Keratinocyte (primary cell): ENCODE measurements around the gene TMEM200A. TPM values are rescaled to one million over a fixed set of nuclear protein-coding genes. Genes with fewer than 3 reads are reported as not detected.
A peak's percentile ranks its signal among the peaks of the same experiment; 100 is the strongest.

Experiments
- DNase-seq: peaks from one replicate; pipeline ENCODE4 v3.0.0-alpha.2; 2011; ENCODE audit warnings: low read depth, missing footprints, low spot score
- FAIRE-seq: peaks from 2 replicates; lab custom pipeline; 2011; peaks lifted over from hg19 to GRCh38; lab: Jason Lieb, UNC
- H2AFZ ChIP-seq: 2 replicates; pipeline ENCODE4 v1.6.0; 2012; ENCODE audit warnings: low read length, control low read depth, inconsistent platforms; ENCODE audit not compliant: control insufficient read depth
- H3K27ac ChIP-seq: 2 replicates; pipeline ENCODE4 v1.5.1; 2011; ENCODE audit warnings: low read length; ENCODE audit not compliant: control insufficient read depth, insufficient read depth
- H3K27me3 ChIP-seq: 3 replicates; pipeline ENCODE4 v1.6.0; 2011; ENCODE audit warnings: low read length; ENCODE audit not compliant: control insufficient read depth, insufficient read depth; ENCODE audit errors: extremely low read depth
- H3K36me3 ChIP-seq, 2 experiments: 2 replicates in 1 of 2; 3 replicates in 1 of 2; pipeline ENCODE4 v1.5.1; 2011; ENCODE audit warnings: low read length in 2 of 2, mild to moderate bottlenecking in 1 of 2; ENCODE audit not compliant: control insufficient read depth in 2 of 2, insufficient read depth in 2 of 2; ENCODE audit errors: extremely low read depth in 1 of 2
- H3K4me1 ChIP-seq: 3 replicates; pipeline ENCODE4 v1.5.1; 2011; ENCODE audit warnings: low read length; ENCODE audit not compliant: control insufficient read depth, insufficient read depth; ENCODE audit errors: extremely low read depth
- H3K4me2 ChIP-seq: 3 replicates; pipeline ENCODE4 v1.6.0; 2011; ENCODE audit warnings: low read depth, low read length; ENCODE audit not compliant: control insufficient read depth, insufficient read depth; ENCODE audit errors: extremely low read depth
- H3K4me3 ChIP-seq, 3 experiments: fragments of 200-600 bp in 1 of 3; sonication (generic) in 1 of 3; 2 replicates in 2 of 3; 3 replicates in 1 of 3; pipeline ENCODE4 v1.5.1; 2011 to 2016; ENCODE audit warnings: low read length in 3 of 3, mild to moderate bottlenecking in 3 of 3, control low read depth in 2 of 3, inconsistent platforms in 1 of 3, low read depth in 1 of 3, mixed read lengths in 1 of 3, mixed run types in 1 of 3, moderate library complexity in 1 of 3; ENCODE audit not compliant: control insufficient read depth in 2 of 3, insufficient read depth in 2 of 3; ENCODE audit errors: extremely low read depth in 1 of 3
- H3K79me2 ChIP-seq: 2 replicates; pipeline ENCODE4 v1.6.0; 2012; ENCODE audit warnings: low read length; ENCODE audit not compliant: control insufficient read depth, insufficient read depth
- H3K9ac ChIP-seq: 3 replicates; pipeline ENCODE4 v1.6.0; 2011; ENCODE audit warnings: low read length; ENCODE audit not compliant: control insufficient read depth, insufficient read depth; ENCODE audit errors: extremely low read depth
- H3K9me1 ChIP-seq: 3 replicates; pipeline ENCODE4 v1.6.0; 2011; ENCODE audit warnings: low read length; ENCODE audit not compliant: control insufficient read depth, insufficient read depth; ENCODE audit errors: extremely low read depth
- H3K9me3 ChIP-seq: 2 replicates; pipeline ENCODE4 v1.5.1; 2012; ENCODE audit warnings: low read depth, low read length; ENCODE audit not compliant: control insufficient read depth
- H4K20me1 ChIP-seq: 3 replicates; pipeline ENCODE4 v1.6.0; 2011; ENCODE audit warnings: low read length; ENCODE audit not compliant: control insufficient read depth, insufficient read depth; ENCODE audit errors: extremely low read depth
- EZH2 ChIP-seq: IDR thresholded peaks from one replicate; pipeline ENCODE4 v1.6.1; 2012; ENCODE audit warnings: inconsistent platforms, mild to moderate bottlenecking, low read length, moderate library complexity
- dilution Hi-C: fragments of 300-500 bp; cut with MboI; formaldehyde crosslinking; loops from one replicate; pipeline ENCODE4 v1.7.0; 2020; ENCODE audit warnings: low sequenced_read_pairs; ENCODE audit not compliant: extremely low pct_ligation_motif_present
- polyA plus RNA-seq, 5 experiments: library from polyadenylated mRNA; depleted of rRNA in 3 of 5; stranded (reverse) in 3 of 5; stranded (forward) in 1 of 5; unstranded in 1 of 5; fragments of >200 nt; gene quantifications; 1 replicate in 1 of 5; 2 replicates in 3 of 5; 3 replicates in 1 of 5; pipeline versions ENCODE4 v1.2.1 to v1.2.3, GENCODE V29; 2011 to 2012; ENCODE audit warnings: missing spikeins in 2 of 5, low read depth in 1 of 5, low replicate concordance in 1 of 5
- TF ChIP-seq, protein P1 (sequence below), 3 experiments: IDR thresholded peaks in 1 of 3; conservative IDR thresholded peaks in 1 of 3; optimal IDR thresholded peaks in 1 of 3; 2 replicates in 2 of 3; 3 replicates in 1 of 3; pipeline versions ENCODE3 to v1.5.1; 2011; ENCODE audit warnings: low read length in 3 of 3, mild to moderate bottlenecking in 3 of 3, moderate library complexity in 2 of 3, control low read depth in 1 of 3, inconsistent platforms in 1 of 3; ENCODE audit not compliant: insufficient read depth in 2 of 3; ENCODE audit errors: extremely low read depth in 1 of 3

The TMEM200A gene
- polyA plus RNA-seq, 1 donor (not counting 4 experiments of a cell fraction or from before 2014, with no cell fraction given) = 80.4 TPM

DNA sequence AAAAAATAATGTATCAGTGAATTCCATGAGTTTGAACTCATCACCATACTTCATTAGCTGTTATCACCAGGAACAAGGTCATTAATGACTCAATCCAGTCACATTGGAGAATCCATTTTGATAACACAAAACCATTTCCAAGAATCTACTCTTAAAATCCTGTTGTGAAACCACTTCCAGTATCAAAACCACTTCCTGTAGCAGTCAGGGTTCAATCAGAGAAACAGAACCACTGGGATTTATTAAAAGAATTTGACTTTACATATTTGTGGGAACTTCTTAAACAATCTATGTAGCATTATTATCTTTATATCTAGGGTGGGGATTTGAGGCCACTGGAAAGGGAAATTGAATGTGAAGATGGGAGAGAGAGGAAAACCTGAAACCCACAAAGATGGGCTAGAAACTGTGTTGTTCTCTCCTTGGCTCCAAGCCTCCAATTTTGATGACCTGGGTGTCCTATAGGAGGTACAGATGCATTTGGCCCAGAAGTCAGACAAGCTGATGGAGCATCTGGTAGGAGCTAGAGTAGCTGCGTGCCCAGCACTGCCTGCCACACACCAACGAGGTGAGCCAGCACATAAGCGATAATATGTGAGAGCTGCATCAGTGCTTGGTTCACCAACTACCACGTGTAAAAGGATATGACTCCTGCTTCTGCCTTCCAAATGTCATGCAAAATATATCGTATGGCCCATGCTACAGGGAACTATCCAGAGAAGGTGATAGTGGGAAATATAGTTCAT lies 117.0 kb downstream of the TMEM200A start:
- Histone ChIP-seq H3K27ac (no peak overlapping the region), H3K9me3 (no peaks in the 10 kb centered on the region), H4K20me1 (no peaks in the 10 kb centered on the region), H3K4me1 (peaks cover 11% of the 10 kb centered on the region), H3K4me3 (no peak overlapping the region), H3K36me3 (no peaks in the 10 kb centered on the region), H3K79me2 (no peaks in the 10 kb centered on the region), H3K27me3 (no peaks in the 10 kb centered on the region), H3K9me1 (no peaks in the 10 kb centered on the region), H2AFZ (peak overlapping the region; percentile 10), H3K9ac (no peak overlapping the region), H3K4me2 (peak overlapping the region; percentile 0)
- peak; percentile 75 for FAIRE-seq
- TF ChIP-seq, protein P1, sequence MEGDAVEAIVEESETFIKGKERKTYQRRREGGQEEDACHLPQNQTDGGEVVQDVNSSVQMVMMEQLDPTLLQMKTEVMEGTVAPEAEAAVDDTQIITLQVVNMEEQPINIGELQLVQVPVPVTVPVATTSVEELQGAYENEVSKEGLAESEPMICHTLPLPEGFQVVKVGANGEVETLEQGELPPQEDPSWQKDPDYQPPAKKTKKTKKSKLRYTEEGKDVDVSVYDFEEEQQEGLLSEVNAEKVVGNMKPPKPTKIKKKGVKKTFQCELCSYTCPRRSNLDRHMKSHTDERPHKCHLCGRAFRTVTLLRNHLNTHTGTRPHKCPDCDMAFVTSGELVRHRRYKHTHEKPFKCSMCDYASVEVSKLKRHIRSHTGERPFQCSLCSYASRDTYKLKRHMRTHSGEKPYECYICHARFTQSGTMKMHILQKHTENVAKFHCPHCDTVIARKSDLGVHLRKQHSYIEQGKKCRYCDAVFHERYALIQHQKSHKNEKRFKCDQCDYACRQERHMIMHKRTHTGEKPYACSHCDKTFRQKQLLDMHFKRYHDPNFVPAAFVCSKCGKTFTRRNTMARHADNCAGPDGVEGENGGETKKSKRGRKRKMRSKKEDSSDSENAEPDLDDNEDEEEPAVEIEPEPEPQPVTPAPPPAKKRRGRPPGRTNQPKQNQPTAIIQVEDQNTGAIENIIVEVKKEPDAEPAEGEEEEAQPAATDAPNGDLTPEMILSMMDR (optimal IDR thresholded peaks at IDR 0.05 in 1 of 3, IDR thresholded peaks at IDR 0.05 in 1 of 3, conservative IDR thresholded peaks at IDR 0.05 in 1 of 3; ENCODE audit: extremely low read depth in 1 of 3, insufficient read depth in 2 of 3, low read length in 3 of 3) = no peak
- no peak for TF ChIP-seq EZH2
- DNase-seq = peak; percentile 33
- dilution Hi-C loops = no loop called here

DNA sequence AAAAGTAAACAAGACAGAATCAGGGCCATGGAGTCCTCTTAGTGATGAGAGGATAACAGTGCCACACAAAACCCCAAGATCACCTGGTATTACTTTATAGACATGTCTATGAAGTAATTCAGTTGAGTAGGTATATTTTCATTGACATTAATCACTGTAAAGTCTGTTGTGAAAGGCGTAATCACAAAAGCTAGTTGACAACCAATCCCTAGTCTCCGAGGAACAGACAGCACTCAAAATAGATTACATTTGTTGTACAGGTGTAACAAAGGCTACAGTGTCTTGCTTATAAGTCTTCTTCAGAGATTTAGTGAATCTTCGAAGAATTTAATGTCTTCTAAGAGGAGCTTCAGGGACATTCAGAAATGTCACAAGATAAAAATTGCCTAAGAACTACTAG lies 120.1 kb downstream of the TMEM200A start:
- no peak overlapping the region for H3K4me3 ChIP-seq
- no peaks in the 10 kb centered on the region for H3K27me3 ChIP-seq
- H3K4me1 ChIP-seq = peaks cover 11% of the 10 kb centered on the region
- no peak overlapping the region for H2AFZ ChIP-seq
- H3K79me2 ChIP-seq = no peaks in the 10 kb centered on the region
- no peak for FAIRE-seq
- dilution Hi-C loops = no loop called here
- TF ChIP-seq EZH2 = no peak
- TF ChIP-seq, protein P1 (optimal IDR thresholded peaks at IDR 0.05 in 1 of 3, IDR thresholded peaks at IDR 0.05 in 1 of 3, conservative IDR thresholded peaks at IDR 0.05 in 1 of 3; ENCODE audit: extremely low read depth in 1 of 3, insufficient read depth in 2 of 3, low read length in 3 of 3) = no peak
- H3K27ac ChIP-seq = no peak overlapping the region
- no peak for DNase-seq
- no peak overlapping the region for H3K9ac ChIP-seq
- H3K36me3 ChIP-seq = no peaks in the 10 kb centered on the region
- no peaks in the 10 kb centered on the region for H4K20me1 ChIP-seq
- no peaks in the 10 kb centered on the region for H3K9me3 ChIP-seq
- H3K4me2 ChIP-seq = no peak overlapping the region
- no peaks in the 10 kb centered on the region for H3K9me1 ChIP-seq
